A673 (cell line): ENCODE data around the gene SLC39A12. TPM values are rescaled to one million over a fixed set of nuclear protein-coding genes. Genes with fewer than 3 reads are reported as not detected.

Experiments used
- BruUV-seq: library from RNA; stranded (reverse); fragments of 400-500 nt; replicated peaks from 2 replicates; lab custom pipeline; 2021; lab: Mats Ljungman, UMichigan
- CTCF ChIA-PET: fragments of 300-600 bp; sonication (Branson Sonifier 250); formaldehyde crosslinking; loops from one replicate; lab custom pipeline; 2022; ENCODE audit warnings: antibody characterized with exemption; lab: Charles Lee
- POLR2A ChIA-PET: fragments of 300-600 bp; sonication (Branson Sonifier 250); formaldehyde crosslinking; loops from one replicate; lab custom pipeline; 2022; ENCODE audit warnings: antibody characterized with exemption; ENCODE audit not compliant: low non-redundant PET; lab: Charles Lee
- DNase-seq: peaks from one replicate; pipeline ENCODE4 v3.0.0-alpha.2; 2015; ENCODE audit warnings: low spot score
- H3K27ac ChIP-seq: fragments of 200-600 bp; sonication (generic); 2 replicates; pipeline ENCODE4 v1.5.1; 2016; ENCODE audit warnings: mixed run types, low read depth, mild to moderate bottlenecking, mixed read lengths, antibody characterized with exemption, low read length; ENCODE audit not compliant: poor library complexity, severe bottlenecking
- H3K27me3 ChIP-seq: fragments of 200-600 bp; sonication (generic); replicated peaks from 2 replicates; pipeline ENCODE4 v1.6.1; 2017; ENCODE audit warnings: mixed run types, low read depth, mild to moderate bottlenecking, mixed read lengths, antibody characterized with exemption, low read length; ENCODE audit not compliant: insufficient read depth, poor library complexity
- H3K36me3 ChIP-seq: fragments of 200-600 bp; sonication (generic); 2 replicates; pipeline ENCODE4 v1.6.1; 2016; ENCODE audit warnings: mixed run types, mild to moderate bottlenecking, mixed read lengths, antibody characterized with exemption, low read length; ENCODE audit not compliant: insufficient read depth, poor library complexity, severe bottlenecking
- H3K4me1 ChIP-seq: fragments of 200-600 bp; sonication (generic); 2 replicates; pipeline ENCODE4 v1.6.1; 2017; ENCODE audit warnings: mixed run types, mild to moderate bottlenecking, mixed read lengths, antibody characterized with exemption, low read length; ENCODE audit not compliant: insufficient read depth, poor library complexity, severe bottlenecking
- H3K4me3 ChIP-seq: fragments of 200-600 bp; sonication (generic); 2 replicates; pipeline ENCODE4 v1.5.1; 2016; ENCODE audit warnings: low read depth, mixed run types, mild to moderate bottlenecking, mixed read lengths, low read length; ENCODE audit not compliant: poor library complexity, severe bottlenecking
- H3K9me3 ChIP-seq: fragments of 200-600 bp; sonication (generic); 2 replicates; pipeline ENCODE4 v1.6.1; 2016; ENCODE audit warnings: mixed run types, low read depth, mild to moderate bottlenecking, mixed read lengths, antibody characterized with exemption, low read length; ENCODE audit not compliant: poor library complexity, severe bottlenecking
- CTCF ChIP-seq: fragments of 300-800, 200-600 bp; sonication (generic); conservative IDR thresholded peaks from 2 replicates; pipeline ENCODE4 v1.5.1; 2017; ENCODE audit warnings: low read depth, mild to moderate bottlenecking, antibody characterized with exemption, low read length, moderate library complexity, mixed read lengths
- EZH2 ChIP-seq: fragments of 200-600 bp; sonication (generic); IDR thresholded peaks from 2 replicates; pipeline ENCODE4 v1.6.1; 2017; ENCODE audit warnings: borderline replicate concordance, low read depth, mild to moderate bottlenecking, mixed read lengths, antibody characterized with exemption, low read length; ENCODE audit not compliant: poor library complexity, severe bottlenecking
- intact Hi-C: fragments of 100-400 bp; cut with micrococcal nuclease; formaldehyde crosslinking; loops from one replicate; pipeline ENCODE4 v1.10.0; 2022; ENCODE audit not compliant: unreplicated experiment
- total RNA-seq: library from RNA; stranded (reverse); gene quantifications from 2 replicates; pipeline ENCODE4 v1.2.3, GENCODE V29; 2021

Gene SLC39A12
- total RNA-seq, 1 experiment from 2014 or later, result not detected

GRCh38 chr10:18005445-18005780 lies 53.7 kb downstream of the SLC39A12 start:
- intact Hi-C loops, result no loop called here
- Histone ChIP-seq H3K27me3 (no peaks in the 10 kb centered on the region), H3K27ac (no peak overlapping the region), H3K36me3 (no peaks in the 10 kb centered on the region), H3K4me1 (peaks cover 16% of the 10 kb centered on the region), H3K4me3 (no peak overlapping the region), H3K9me3 (no peaks in the 10 kb centered on the region)
- TF ChIP-seq CTCF, result no peak
- TF ChIP-seq EZH2, result no peak
- DNase-seq, result no peak
- ChIA-PET POLR2A (no interaction called here), CTCF (no interaction called here)
- no TSS peak for BruUV-seq

- POLR2A ChIA-PET, result no interaction called here
- CTCF ChIA-PET, result no interaction called here
- intact Hi-C loops, result no loop called here
- no peak overlapping the region for H3K27ac ChIP-seq
- H3K36me3 ChIP-seq, result no peaks in the 10 kb centered on the region
- TF ChIP-seq CTCF (no peak), EZH2 (no peak)
- no peak overlapping the region for H3K4me3 ChIP-seq
- BruUV-seq, result no TSS peak
- H3K4me1 ChIP-seq, result peaks cover 16% of the 10 kb centered on the region
- H3K9me3 ChIP-seq, result no peaks in the 10 kb centered on the region
- H3K27me3 ChIP-seq, result no peaks in the 10 kb centered on the region
- peak; percentile 85 for DNase-seq
These were observed 54.2 kb downstream of the SLC39A12 start for GRCh38 chr10:18005781-18006456.

- H3K27me3 ChIP-seq, result no peaks in the 10 kb centered on the region
- CTCF ChIA-PET, result no interaction called here
- H3K36me3 ChIP-seq, result no peaks in the 10 kb centered on the region
- no peaks in the 10 kb centered on the region for H3K9me3 ChIP-seq
- H3K4me1 ChIP-seq, result peaks cover 16% of the 10 kb centered on the region
- POLR2A ChIA-PET, result interaction anchor here (0.6 kb wide), 1 partner anchor 497 kb away, joined by 3 read pairs; no protein-coding TSS in a partner anchor
- no TSS peak for BruUV-seq
- no peak for DNase-seq
- H3K27ac ChIP-seq, result no peak overlapping the region
- intact Hi-C loops, result no loop called here
- no peak for TF ChIP-seq EZH2
- TF ChIP-seq CTCF, result no peak
- no peak overlapping the region for H3K4me3 ChIP-seq
These were observed 57.3 kb downstream of the SLC39A12 start for GRCh38 chr10:18008986-18009385.
